ENCODE measurements around the gene PTPRM.

PTPRM gene

GRCh38 chr18:7856733-7857132 is 289.6 kb downstream of the PTPRM start:
- peak; percentile 16 for DNase-seq (ENCODE audit: low spot score)

DNA sequence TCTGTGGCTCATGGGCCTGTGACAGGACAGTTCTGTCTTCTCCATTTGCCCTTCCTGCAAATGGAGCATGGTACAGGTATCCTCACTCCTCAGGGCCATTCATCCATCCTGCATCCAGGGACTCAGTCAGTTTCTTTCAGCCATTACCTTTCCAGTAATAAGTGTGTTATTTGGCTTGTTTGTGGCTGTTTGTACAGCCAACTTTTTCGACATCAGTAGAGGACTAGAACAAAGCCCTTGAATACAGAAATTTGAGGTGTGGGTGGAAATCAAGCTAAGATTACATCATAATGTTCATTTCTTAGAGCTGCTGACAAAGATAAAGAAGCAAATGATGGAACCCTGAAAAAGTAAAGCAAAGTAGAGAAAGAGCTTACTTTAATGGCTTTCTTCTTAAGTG is 290.4 kb downstream of the PTPRM start:
- DNase-seq (ENCODE audit: low spot score): no peak

DNA sequence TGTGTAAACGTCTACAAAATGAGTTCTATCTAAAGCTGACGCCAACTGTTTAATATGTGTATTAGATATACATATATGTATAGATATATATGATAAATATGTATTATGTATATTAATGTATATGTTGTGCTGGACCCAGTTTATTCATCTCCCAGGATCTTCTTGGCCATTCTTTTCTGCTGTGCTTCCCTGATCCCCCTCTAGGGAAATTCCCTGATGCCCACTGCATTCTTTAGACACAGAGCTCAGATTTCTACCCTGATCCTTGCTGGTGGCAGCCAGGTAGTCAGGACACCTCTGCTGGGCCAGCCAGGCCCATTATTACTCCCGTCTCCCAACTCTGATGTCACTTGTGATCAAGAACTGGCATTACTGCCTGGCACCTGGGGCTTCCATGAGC is 292.0 kb downstream of the PTPRM start:
- DNase-seq (ENCODE audit: low spot score): no peak

DNA sequence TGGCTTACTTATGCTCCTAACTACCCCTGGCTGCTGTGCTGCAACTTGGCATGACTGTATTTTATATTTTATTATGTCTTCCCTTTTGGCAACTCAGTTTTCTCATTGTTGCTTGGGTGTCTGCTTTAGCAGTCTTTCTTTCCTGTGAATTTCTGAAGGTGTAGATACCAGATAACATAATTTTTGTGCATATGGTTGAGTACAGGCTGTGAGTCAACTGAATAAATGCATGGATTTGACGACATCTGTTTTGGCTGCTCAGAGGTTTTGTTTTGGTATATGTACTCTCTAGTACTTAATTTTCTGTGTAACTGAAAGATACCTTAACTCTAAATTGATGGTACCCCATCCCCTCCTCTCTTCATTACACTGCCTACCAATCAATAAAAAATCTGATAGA is 303.1 kb downstream of the PTPRM start:
- no peak for DNase-seq (ENCODE audit: low spot score)

DNA sequence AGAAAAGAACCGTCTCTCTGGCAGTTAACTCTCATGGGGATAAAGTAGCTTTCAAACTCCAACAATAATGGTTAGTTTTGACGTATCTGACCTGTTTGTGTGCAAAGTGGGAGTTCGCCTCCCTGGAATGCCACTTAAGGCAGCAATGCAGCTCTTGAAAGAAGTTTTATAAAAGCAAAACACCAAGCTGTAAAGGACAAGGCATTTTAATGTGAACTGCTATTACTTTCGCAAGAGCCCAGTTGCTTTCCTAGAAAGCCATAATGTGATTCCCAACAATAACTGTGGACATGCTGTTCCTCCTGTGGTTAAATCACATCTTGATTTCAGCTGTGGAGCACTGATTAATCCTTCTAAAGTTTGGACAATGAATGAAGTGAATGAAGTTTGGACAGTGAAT is 303.7 kb downstream of the PTPRM start:
- no peak for DNase-seq (ENCODE audit: low spot score)

DNA sequence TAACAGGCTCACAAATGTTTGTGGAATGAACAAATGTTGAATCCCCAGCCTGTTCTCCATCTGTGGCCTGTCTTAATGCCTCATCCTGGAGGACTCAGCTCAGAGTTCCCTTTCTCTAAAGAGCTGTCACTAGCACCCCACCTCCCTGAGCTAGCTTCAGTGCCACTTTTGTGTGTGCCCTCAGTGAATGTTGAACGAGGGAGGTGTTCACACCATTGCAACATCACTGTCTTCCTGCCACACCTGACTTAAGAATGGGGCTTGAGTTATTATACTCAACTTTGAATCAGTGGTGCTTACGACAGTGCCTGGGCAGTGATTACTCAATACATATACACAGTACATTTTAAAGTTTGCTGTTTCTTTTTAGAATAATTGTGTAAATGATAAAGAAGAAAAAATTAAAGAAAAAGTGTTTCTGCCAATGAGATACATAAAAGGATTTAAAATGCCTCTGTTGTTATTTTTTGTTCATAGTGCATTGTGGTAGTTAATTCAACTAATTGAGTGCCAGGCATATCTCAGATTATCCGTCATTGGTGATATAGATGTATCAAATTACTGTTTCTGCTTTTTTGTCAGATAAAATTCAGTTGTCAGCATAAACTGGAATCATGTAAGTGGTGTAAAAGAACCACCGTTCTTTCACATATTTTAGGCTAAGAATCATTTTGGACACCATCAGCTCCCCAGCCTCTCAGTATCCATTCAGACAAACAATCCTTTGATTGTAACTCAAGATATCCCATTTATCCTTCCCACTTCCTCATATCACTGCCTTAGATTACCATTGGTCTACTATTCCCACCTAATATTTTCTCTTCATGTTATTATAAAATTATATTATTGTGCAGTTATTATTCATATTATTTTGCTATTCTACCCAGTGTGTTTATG is 304.7 kb downstream of the PTPRM start:
- DNase-seq (ENCODE audit: low spot score): peak; percentile 5

DNA sequence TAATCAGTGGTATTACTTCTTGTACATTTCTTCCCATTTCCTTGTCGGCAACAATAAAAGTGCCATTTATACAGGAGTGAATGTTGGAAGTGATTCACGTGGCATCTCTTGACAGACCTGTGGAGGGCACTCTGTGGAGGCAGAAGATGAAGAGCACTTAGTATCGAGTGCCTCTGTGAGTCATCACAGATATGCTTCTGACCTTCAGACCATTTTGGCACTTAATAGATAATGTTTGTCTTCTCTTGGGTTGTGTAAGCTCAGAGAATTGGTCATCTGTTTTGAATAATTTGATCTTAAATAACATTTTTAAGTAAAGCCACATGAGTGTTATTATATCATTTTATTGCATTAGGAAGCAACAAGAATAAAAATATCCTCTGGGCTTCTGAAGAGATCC is 305.5 kb downstream of the PTPRM start:
- peak; percentile 53 for DNase-seq (ENCODE audit: low spot score)

DNA sequence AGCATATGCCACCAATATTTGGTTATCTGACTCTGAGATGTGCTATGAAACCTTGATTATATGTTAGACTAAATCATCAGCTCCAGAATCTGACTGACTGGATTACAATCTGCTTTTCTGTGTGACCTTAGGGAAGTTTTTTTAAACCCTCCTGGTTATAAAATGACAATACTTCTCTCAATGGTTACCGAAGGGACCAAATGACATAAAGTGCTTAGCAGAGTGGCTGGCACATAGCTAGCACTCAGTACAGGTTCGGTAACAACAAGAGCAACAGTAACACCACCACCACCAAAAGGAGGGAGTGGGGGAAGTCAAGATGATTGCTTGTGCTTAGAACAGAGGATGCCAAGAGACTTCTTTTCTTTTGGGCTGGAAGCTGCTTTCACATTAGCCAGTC is 306.2 kb downstream of the PTPRM start:
- DNase-seq (ENCODE audit: low spot score): no peak

DNA sequence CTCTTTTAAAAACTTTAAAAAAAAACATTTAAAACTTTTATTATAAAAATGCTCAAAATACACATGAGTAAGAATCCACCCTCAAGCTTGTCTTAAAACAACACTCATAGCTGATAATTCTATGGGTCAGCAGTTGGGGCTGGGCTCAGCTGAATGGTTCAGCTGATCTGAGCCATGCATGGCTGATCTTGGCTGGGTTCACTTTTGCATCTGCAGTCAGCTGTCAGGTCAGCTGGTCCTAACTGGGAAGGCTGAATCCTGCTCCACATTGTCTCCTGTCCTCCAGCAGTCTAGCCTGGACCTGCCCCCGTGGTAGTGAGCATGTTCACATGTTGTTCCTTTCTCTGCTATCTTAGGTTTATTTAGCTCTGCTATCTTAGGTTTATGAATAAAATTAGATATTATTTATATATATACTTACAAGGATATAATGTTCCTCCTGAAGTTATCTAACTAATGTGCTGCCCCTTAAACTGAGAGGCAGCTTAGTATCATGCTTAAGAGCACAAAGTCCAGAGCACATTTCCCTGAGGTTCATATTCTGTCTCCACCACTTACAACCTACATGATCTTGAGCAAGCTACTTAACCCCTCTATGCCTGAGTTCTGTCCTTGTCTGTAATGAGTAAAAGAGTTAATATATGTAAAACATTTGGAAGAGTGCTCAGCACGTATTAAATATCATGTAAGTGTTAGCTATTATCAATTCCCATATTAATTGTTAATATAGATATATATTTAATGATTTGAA is 309.4 kb downstream of the PTPRM start:
- no peak for DNase-seq (ENCODE audit: low spot score)

DNA sequence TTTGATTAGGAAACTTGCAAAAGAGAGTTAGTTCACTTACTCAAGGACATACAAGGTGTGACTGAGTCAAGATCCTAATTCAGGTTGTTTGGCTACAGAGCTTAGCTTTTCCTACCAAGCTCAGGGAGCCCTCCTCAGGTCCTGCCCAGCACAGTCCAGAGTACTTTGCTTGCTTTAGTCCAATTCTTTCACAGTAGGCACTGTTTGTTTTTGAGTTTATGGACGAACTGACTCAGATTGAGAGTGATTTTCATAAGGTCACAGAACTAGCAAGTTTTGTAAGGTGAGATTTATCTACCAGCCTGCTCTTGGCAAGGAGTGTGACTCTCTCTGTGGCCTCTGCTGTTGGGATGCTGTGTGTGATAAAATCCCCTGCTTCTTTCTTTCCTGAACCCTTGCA is 310.5 kb downstream of the PTPRM start:
- no peak for DNase-seq (ENCODE audit: low spot score)

GRCh38 chr18:7878265-7879211 is 311.4 kb downstream of the PTPRM start:
- no peak for DNase-seq (ENCODE audit: low spot score)

- DNase-seq (ENCODE audit: low spot score): no peak
Measured at GRCh38 chr18:7879717-7880116, 312.6 kb downstream of the PTPRM start.

- DNase-seq (ENCODE audit: low spot score): no peak
Measured at GRCh38 chr18:7885865-7886264, 318.7 kb downstream of the PTPRM start.

- DNase-seq (ENCODE audit: low spot score): no peak
Measured at GRCh38 chr18:7886436-7886835, 319.3 kb downstream of the PTPRM start.

GRCh38 chr18:7889515-7889914 is 322.4 kb downstream of the PTPRM start:
- no peak for DNase-seq (ENCODE audit: low spot score)

GRCh38 chr18:7890075-7890474 is 323.0 kb downstream of the PTPRM start:
- no peak for DNase-seq (ENCODE audit: low spot score)

- DNase-seq (ENCODE audit: low spot score): no peak
Measured at GRCh38 chr18:7892556-7892955, 325.4 kb downstream of the PTPRM start.

- DNase-seq (ENCODE audit: low spot score): no peak
Measured at GRCh38 chr18:7894592-7894991, 327.5 kb downstream of the PTPRM start.

DNA sequence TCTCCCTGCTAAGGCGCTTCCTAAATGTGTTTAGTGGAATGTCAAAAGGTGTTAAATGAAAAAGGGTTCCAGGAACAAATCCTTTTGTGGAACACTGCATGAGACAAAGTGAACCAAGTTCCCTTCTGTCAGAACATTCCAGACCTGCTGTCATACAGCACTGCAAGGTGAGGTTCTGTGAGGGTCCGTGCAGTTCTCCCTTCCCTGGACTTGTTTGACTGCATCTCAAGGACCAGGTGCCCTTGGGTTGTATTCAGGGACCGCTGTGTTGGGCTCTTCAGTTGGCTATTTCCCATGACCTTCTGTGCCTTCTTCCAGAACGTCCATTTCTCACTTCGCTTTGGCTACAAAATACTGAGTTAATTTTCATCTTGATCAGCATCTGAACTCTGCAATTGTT is 328.2 kb downstream of the PTPRM start:
- DNase-seq (ENCODE audit: low spot score): no peak

- no peak for DNase-seq (ENCODE audit: low spot score)
Measured at GRCh38 chr18:7896161-7896560, 329.0 kb downstream of the PTPRM start.

DNA sequence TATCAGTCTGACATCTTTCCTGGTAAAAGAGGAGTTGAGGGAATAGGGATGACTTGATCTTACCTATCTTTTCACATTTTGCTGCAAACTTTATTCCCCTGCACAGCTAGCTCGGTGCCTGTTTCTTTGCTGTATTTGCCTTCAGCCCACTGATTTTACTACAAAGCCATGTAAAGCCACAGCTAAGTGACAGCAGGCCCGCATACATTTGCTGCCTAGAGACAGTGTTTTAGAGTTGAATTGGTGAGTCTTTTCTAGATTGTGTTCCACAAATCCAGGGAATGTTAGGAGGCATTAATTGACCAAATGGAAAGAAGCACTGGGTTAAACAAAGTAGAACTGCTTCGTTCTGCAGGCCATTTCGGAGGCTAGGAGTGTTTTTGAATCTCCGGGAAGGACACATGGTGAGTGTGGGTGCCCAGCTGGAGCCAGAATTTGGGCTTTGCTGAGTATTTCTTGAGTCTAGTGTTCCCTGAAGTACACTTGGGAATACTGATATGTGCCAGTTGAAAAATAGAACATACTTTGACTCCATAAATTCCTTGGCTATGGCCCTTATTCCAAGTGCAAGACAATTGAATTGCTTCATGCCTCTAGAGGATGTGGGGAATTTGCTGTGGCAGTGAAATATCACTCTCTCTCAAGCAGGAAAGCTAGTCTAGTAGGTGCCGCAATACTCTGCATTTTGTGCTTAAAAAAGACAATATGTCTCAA is 329.8 kb downstream of the PTPRM start:
- no peak for DNase-seq (ENCODE audit: low spot score)

GRCh38 chr18:7898181-7898580 is 331.1 kb downstream of the PTPRM start:
- no peak for DNase-seq (ENCODE audit: low spot score)
